HCT116 (cell line): Measurements from ENCODE around the gene MYO16. TPM values are rescaled to one million over a fixed set of nuclear protein-coding genes. Genes with fewer than 3 reads are reported as not detected.

Source experiments
- ATAC-seq: fragments of 200-7000 bp; cut with Tn5 transposase; 2 replicates; pipeline ENCODE4 v1.9.1; 2020; ENCODE audit warnings: mild to moderate bottlenecking, moderate library complexity
- BruUV-seq: library from RNA; stranded (reverse); fragments of 400-500 nt; replicated peaks from 2 replicates; lab custom pipeline; 2021; lab: Mats Ljungman, UMichigan
- CTCF ChIA-PET: fragments of 300-600 bp; sonication (Branson Sonifier 250); formaldehyde crosslinking; loops from one replicate; lab custom pipeline; 2021; ENCODE audit warnings: antibody characterized with exemption; lab: Charles Lee
- POLR2A ChIA-PET: fragments of 300-600, 350-600 bp; sonication (Branson Sonifier 250); formaldehyde crosslinking; loops from one replicate; lab custom pipeline; 2021; ENCODE audit warnings: antibody characterized with exemption; lab: Charles Lee
- RAD21 ChIA-PET, 2 experiments: fragments of 300-600 bp; sonication (Branson Sonifier 250); formaldehyde crosslinking; loops; one replicate each; lab custom pipeline; 2023; ENCODE audit warnings: low total read pairs in 2 of 2; ENCODE audit not compliant: uncharacterized antibody in 2 of 2, unreplicated experiment in 2 of 2, low non-redundant PET in 1 of 2; lab: Charles Lee
- DNase-seq: peaks from one replicate; pipeline ENCODE4 v3.0.0-alpha.2; 2010; ENCODE audit warnings: low read depth, low spot score
- H2AFZ ChIP-seq: fragments of 200-600 bp; shearing (Covaris generic), sonication (generic); 2 replicates; pipeline ENCODE4 v1.6.1; 2017; ENCODE audit warnings: low read depth, mixed run types, mixed read lengths, antibody characterized with exemption, low read length; ENCODE audit not compliant: poor library complexity, severe bottlenecking
- H3K27ac ChIP-seq: 2 replicates; pipeline ENCODE4 v1.5.1; 2012; ENCODE audit warnings: low read depth, low read length
- H3K27me3 ChIP-seq: fragments of 200-600 bp; sonication (generic); 2 replicates; pipeline ENCODE4 v1.6.1; 2016; ENCODE audit warnings: mixed run types, low read length, mixed read lengths; ENCODE audit not compliant: insufficient read depth
- H3K36me3 ChIP-seq, 2 experiments: fragments of 200-500 bp in 1 of 2; fragments of 200-600 bp in 1 of 2; sonication (Bioruptor generic) in 1 of 2; sonication (generic) in 1 of 2; 2 replicates each; pipeline versions ENCODE4 v1.5.1 to v1.6.1; 2014 to 2016; ENCODE audit warnings: low read length in 2 of 2, inconsistent platforms in 1 of 2, mixed read lengths in 1 of 2, mixed run types in 1 of 2; ENCODE audit not compliant: insufficient read depth in 2 of 2, control insufficient read depth in 1 of 2
- H3K4me1 ChIP-seq, 2 experiments: fragments of 200-600 bp in 1 of 2; sonication (generic) in 1 of 2; 2 replicates each; pipeline versions ENCODE4 v1.5.1 to v1.6.1; 2012 to 2017; ENCODE audit warnings: low read length in 2 of 2, inconsistent platforms in 1 of 2, mild to moderate bottlenecking in 1 of 2, mixed read lengths in 1 of 2, mixed run types in 1 of 2, moderate library complexity in 1 of 2; ENCODE audit not compliant: insufficient read depth in 2 of 2, control insufficient read depth in 1 of 2
- H3K4me2 ChIP-seq: fragments of 200-600 bp; sonication (generic); 2 replicates; pipeline ENCODE4 v1.6.1; 2017; ENCODE audit warnings: mixed run types, low read length, mixed read lengths
- H3K4me3 ChIP-seq, 2 experiments: fragments of 200-600 bp in 1 of 2; sonication (generic) in 1 of 2; replicated peaks in 1 of 2; 2 replicates each; pipeline ENCODE4 v1.5.1; 2011 to 2016; ENCODE audit warnings: low read length in 2 of 2, control low read depth in 1 of 2, low read depth in 1 of 2, mild to moderate bottlenecking in 1 of 2, mixed read lengths in 1 of 2, mixed run types in 1 of 2
- H3K79me2 ChIP-seq: fragments of 200-600 bp; sonication (generic); 2 replicates; pipeline ENCODE4 v1.6.1; 2017; ENCODE audit warnings: mild to moderate bottlenecking, mixed run types, low read length, moderate library complexity, mixed read lengths; ENCODE audit not compliant: insufficient read depth
- H3K9ac ChIP-seq: fragments of 200-600 bp; sonication (generic); 2 replicates; pipeline ENCODE4 v1.6.1; 2016; ENCODE audit warnings: low read length, mixed read lengths
- H3K9me2 ChIP-seq: fragments of 200-600 bp; sonication (generic), shearing (Covaris generic); 2 replicates; pipeline ENCODE4 v1.6.1; 2017; ENCODE audit warnings: mixed run types, mild to moderate bottlenecking, moderate library complexity; ENCODE audit not compliant: insufficient read depth
- H3K9me3 ChIP-seq, 2 experiments: fragments of 200-500 bp in 1 of 2; fragments of 200-600 bp in 1 of 2; sonication (Bioruptor generic) in 1 of 2; sonication (generic) in 1 of 2; 2 replicates each; pipeline ENCODE4 v1.6.1; 2014 to 2017; ENCODE audit warnings: low read length in 2 of 2, mixed read lengths in 2 of 2, inconsistent platforms in 1 of 2, low read depth in 1 of 2, mild to moderate bottlenecking in 1 of 2, mixed run types in 1 of 2, moderate library complexity in 1 of 2; ENCODE audit not compliant: control insufficient read depth in 1 of 2, insufficient read depth in 1 of 2
- H4K20me1 ChIP-seq: fragments of 200-600 bp; sonication (generic), shearing (Covaris generic); 2 replicates; pipeline ENCODE4 v1.6.1; 2017; ENCODE audit warnings: mixed run types, mild to moderate bottlenecking, moderate library complexity; ENCODE audit not compliant: insufficient read depth
- EGR1 ChIP-seq: IDR thresholded peaks from 2 replicates; pipeline ENCODE4 v1.6.1; 2012; ENCODE audit warnings: low read depth
- EZH2 ChIP-seq: fragments of 200-600 bp; sonication (generic); IDR thresholded peaks from 2 replicates; pipeline ENCODE4 v1.6.1; 2017; ENCODE audit warnings: antibody characterized with exemption, mixed run types
- EZH2phosphoT487 ChIP-seq: fragments of 200-600 bp; IDR thresholded peaks from 2 replicates; pipeline ENCODE4 v1.6.1; 2018; ENCODE audit warnings: antibody characterized with exemption, borderline replicate concordance
- JUND ChIP-seq: IDR thresholded peaks from 2 replicates; pipeline ENCODE4 v1.6.1; 2012
- REST ChIP-seq: IDR thresholded peaks from 2 replicates; pipeline ENCODE4 v1.6.1; 2012; ENCODE audit warnings: low read depth
- SIN3A ChIP-seq: IDR thresholded peaks from 2 replicates; pipeline ENCODE4 v1.6.1; 2012; ENCODE audit warnings: low read depth
- intact Hi-C: fragments of 100-400 bp; cut with micrococcal nuclease; formaldehyde crosslinking; loops from 2 replicates; pipeline ENCODE4 v1.10.0; 2022
- total RNA-seq: library from RNA; stranded (reverse); gene quantifications from one replicate; pipeline ENCODE4 v1.2.1, GENCODE V29; 2021; ENCODE audit not compliant: unreplicated experiment
- TF ChIP-seq, protein P1 (sequence below): IDR thresholded peaks from 2 replicates; pipeline ENCODE4 v1.6.1; 2012
- TF ChIP-seq, protein P2 (sequence below): IDR thresholded peaks from 2 replicates; pipeline ENCODE4 v1.6.1; 2012

MYO16 gene
- total RNA-seq, 1 experiment from 2014 or later = 0.07 TPM

DNA sequence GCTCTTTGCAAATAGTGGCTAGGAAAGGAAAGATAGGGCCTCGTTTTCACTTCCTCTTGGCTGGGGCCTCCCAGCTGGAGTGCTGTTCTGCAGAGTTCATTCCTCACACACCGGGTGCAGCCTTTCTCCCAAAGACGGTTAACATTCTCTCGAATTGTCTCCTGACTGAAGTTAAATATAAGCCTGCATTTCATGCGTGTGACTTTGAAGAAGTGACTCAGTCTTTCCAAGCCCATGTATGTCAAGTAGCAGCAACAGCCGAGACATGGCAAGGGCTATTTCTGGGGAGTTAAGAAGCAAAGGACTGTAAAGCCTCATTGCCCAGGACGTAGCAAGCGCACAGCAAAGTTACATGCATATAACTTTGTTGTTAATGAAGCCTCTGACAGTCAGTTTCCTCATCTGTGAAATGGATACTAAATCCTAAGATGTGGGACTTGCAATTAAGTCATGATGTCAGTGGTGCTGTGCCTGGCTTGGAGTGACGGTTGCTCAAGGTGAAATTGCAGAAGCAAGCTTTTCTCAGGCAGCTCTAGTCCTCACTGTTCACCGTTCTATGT lies 502.4 kb downstream of the MYO16 start:
- DNase-seq (no peak), ATAC-seq (no peak)
- Histone ChIP-seq H3K79me2 (no peaks in the 10 kb centered on the region), H3K4me2 (no peak overlapping the region), H3K27ac (no peak overlapping the region), H3K9me2 (no peaks in the 10 kb centered on the region), H3K4me3 (no peak overlapping the region), H2AFZ (no peak overlapping the region), H3K27me3 (no peaks in the 10 kb centered on the region), H3K4me1 (no peaks in the 10 kb centered on the region), H3K9me3 (no peaks in the 10 kb centered on the region), H3K9ac (no peak overlapping the region), H3K36me3 (no peaks in the 10 kb centered on the region), H4K20me1 (no peaks in the 10 kb centered on the region)
- TF ChIP-seq EZH2phosphoT487 = no peak
- no peak for TF ChIP-seq EGR1
- no peak for TF ChIP-seq JUND
- no peak for TF ChIP-seq EZH2
- TF ChIP-seq, protein P1, sequence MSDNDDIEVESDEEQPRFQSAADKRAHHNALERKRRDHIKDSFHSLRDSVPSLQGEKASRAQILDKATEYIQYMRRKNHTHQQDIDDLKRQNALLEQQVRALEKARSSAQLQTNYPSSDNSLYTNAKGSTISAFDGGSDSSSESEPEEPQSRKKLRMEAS = no peak
- TF ChIP-seq SIN3A = no peak
- no peak for TF ChIP-seq REST
- TF ChIP-seq, protein P2, sequence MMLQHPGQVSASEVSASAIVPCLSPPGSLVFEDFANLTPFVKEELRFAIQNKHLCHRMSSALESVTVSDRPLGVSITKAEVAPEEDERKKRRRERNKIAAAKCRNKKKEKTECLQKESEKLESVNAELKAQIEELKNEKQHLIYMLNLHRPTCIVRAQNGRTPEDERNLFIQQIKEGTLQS = no peak
- ChIA-PET RAD21 (no interaction called here), CTCF (no interaction called here), POLR2A (no interaction called here)
- no TSS peak for BruUV-seq
- intact Hi-C loops = no loop called here
